Hepatocyte (in vitro differentiated cells): ENCODE results near the gene CRYBG2. TPM values are rescaled to one million over a fixed set of nuclear protein-coding genes. Genes with fewer than 3 reads are reported as not detected.

ENCODE experiments used
- DNase-seq: peaks from one replicate; pipeline ENCODE4 v3.0.0-alpha.2; 2016; ENCODE audit warnings: low spot score
- H2AFZ ChIP-seq: fragments of 200-600 bp; sonication (generic); 2 replicates; pipeline ENCODE4 v1.6.0; 2016; ENCODE audit warnings: antibody characterized with exemption, mild to moderate bottlenecking
- H3K27ac ChIP-seq: fragments of 200-600 bp; sonication (generic); 2 replicates; pipeline ENCODE4 v1.5.1; 2016; ENCODE audit warnings: mild to moderate bottlenecking
- H3K27me3 ChIP-seq: fragments of 200-600 bp; sonication (generic); 2 replicates; pipeline ENCODE4 v1.6.1; 2016
- H3K36me3 ChIP-seq: fragments of 200-600 bp; sonication (generic); replicated peaks from 2 replicates; pipeline ENCODE4 v1.5.1; 2016; ENCODE audit warnings: low read depth; ENCODE audit not compliant: insufficient read depth
- H3K4me1 ChIP-seq: fragments of 200-600 bp; sonication (generic); 2 replicates; pipeline ENCODE4 v1.5.1; 2016; ENCODE audit warnings: mild to moderate bottlenecking, moderate library complexity; ENCODE audit not compliant: insufficient read depth
- H3K4me2 ChIP-seq: fragments of 200-600 bp; sonication (generic); 2 replicates; pipeline ENCODE4 v1.6.0; 2016
- H3K4me3 ChIP-seq: fragments of 200-600 bp; sonication (generic); 2 replicates; pipeline ENCODE4 v1.5.1; 2016; ENCODE audit warnings: mild to moderate bottlenecking
- H3K79me2 ChIP-seq: fragments of 200-600 bp; sonication (generic); 2 replicates; pipeline ENCODE4 v1.6.0; 2017; ENCODE audit warnings: mild to moderate bottlenecking
- H3K9me2 ChIP-seq: fragments of 200-600 bp; sonication (generic); replicated peaks from 2 replicates; pipeline ENCODE4 v1.6.0; 2017; ENCODE audit warnings: mild to moderate bottlenecking; ENCODE audit not compliant: insufficient read depth
- H3K9me3 ChIP-seq: fragments of 200-600 bp; sonication (generic); 2 replicates; pipeline ENCODE4 v1.5.1; 2016; ENCODE audit warnings: low read depth, mild to moderate bottlenecking
- H4K20me1 ChIP-seq: fragments of 200-600 bp; sonication (generic); 2 replicates; pipeline ENCODE4 v1.6.0; 2016; ENCODE audit warnings: mild to moderate bottlenecking; ENCODE audit not compliant: insufficient read depth, poor library complexity, severe bottlenecking
- CTCF ChIP-seq: fragments of 200-600 bp; sonication (generic); IDR thresholded peaks from 2 replicates; pipeline ENCODE4 v1.5.1; 2016; ENCODE audit warnings: antibody characterized with exemption, mild to moderate bottlenecking; ENCODE audit not compliant: poor library complexity
- EZH2 ChIP-seq: fragments of 200-600 bp; sonication (generic); IDR thresholded peaks from 2 replicates; pipeline ENCODE4 v1.6.1; 2016; ENCODE audit warnings: antibody characterized with exemption, mild to moderate bottlenecking, borderline replicate concordance
- EZH2phosphoT487 ChIP-seq: fragments of 200-600 bp; sonication (generic); IDR thresholded peaks from one replicate; pipeline ENCODE4 v1.6.1; 2018; ENCODE audit warnings: antibody characterized with exemption, mild to moderate bottlenecking, low read depth, moderate library complexity; ENCODE audit not compliant: unreplicated experiment, severe bottlenecking
- WGBS: methylation state at CpG from one replicate; pipeline ENCODE4 v1.1.6; 2016; ENCODE audit warnings: low lambda C conversion rate; ENCODE audit errors: missing lambda C conversion rate; 5-methylcytosine and 5-hydroxymethylcytosine counted together
- polyA plus RNA-seq: library from polyadenylated mRNA; unstranded; fragments of >200 nt; fragmentation: Nextera tagmentation; extraction: Ambion mirVana; gene quantifications from 2 replicates; pipeline ENCODE4 v1.2.1, GENCODE V29; 2016
- total RNA-seq: library from RNA; depleted of rRNA; stranded (reverse); fragments of >200 nt; gene quantifications from 2 replicates; pipeline ENCODE4 v1.2.3, GENCODE V29; 2014

The CRYBG2 gene
- total and polyA plus RNA-seq, 2 experiments from 2014 or later, result 15.6 to 20.1 TPM

- H3K36me3 ChIP-seq, result no peaks in the 10 kb centered on the region
- 86% methylated on average over 3 of the region's 3 CpGs for WGBS
- H3K9me2 ChIP-seq, result no peaks in the 10 kb centered on the region
- no peak for DNase-seq
- H3K4me3 ChIP-seq, result no peak overlapping the region
- no peaks in the 10 kb centered on the region for H4K20me1 ChIP-seq
- H3K4me2 ChIP-seq, result no peak overlapping the region
- no peak overlapping the region for H3K27ac ChIP-seq
- H3K27me3 ChIP-seq, result no peaks in the 10 kb centered on the region
- no peaks in the 10 kb centered on the region for H3K4me1 ChIP-seq
- TF ChIP-seq EZH2phosphoT487 (no peak), CTCF (no peak), EZH2 (no peak)
- no peak overlapping the region for H2AFZ ChIP-seq
- no peaks in the 10 kb centered on the region for H3K79me2 ChIP-seq
- no peaks in the 10 kb centered on the region for H3K9me3 ChIP-seq
Observed at GRCh38 chr1:26384076-26384475, 30.1 kb upstream of the CRYBG2 start.

GRCh38 chr1:26378879-26379251 lies 24.9 kb upstream of the CRYBG2 start:
- no peaks in the 10 kb centered on the region for H3K36me3 ChIP-seq
- no peak overlapping the region for H2AFZ ChIP-seq
- H3K4me1 ChIP-seq, result no peaks in the 10 kb centered on the region
- DNase-seq, result no peak
- no peaks in the 10 kb centered on the region for H3K79me2 ChIP-seq
- no peak overlapping the region for H3K4me3 ChIP-seq
- H3K27ac ChIP-seq, result no peak overlapping the region
- TF ChIP-seq EZH2, result no peak
- no peak for TF ChIP-seq EZH2phosphoT487
- no peak for TF ChIP-seq CTCF
- H3K4me2 ChIP-seq, result no peak overlapping the region
- WGBS, result 90% methylated on average over 3 of the region's 3 CpGs
- no peaks in the 10 kb centered on the region for H3K9me2 ChIP-seq
- H4K20me1 ChIP-seq, result no peaks in the 10 kb centered on the region
- H3K9me3 ChIP-seq, result no peaks in the 10 kb centered on the region
- H3K27me3 ChIP-seq, result no peaks in the 10 kb centered on the region

- Histone ChIP-seq H3K27ac (peak overlapping the region; percentile 75), H4K20me1 (no peaks in the 10 kb centered on the region), H3K79me2 (no peaks in the 10 kb centered on the region), H3K9me3 (no peaks in the 10 kb centered on the region), H3K4me1 (no peaks in the 10 kb centered on the region), H2AFZ (no peak overlapping the region), H3K4me3 (no peak overlapping the region), H3K9me2 (no peaks in the 10 kb centered on the region), H3K4me2 (no peak overlapping the region), H3K27me3 (no peaks in the 10 kb centered on the region), H3K36me3 (no peaks in the 10 kb centered on the region)
- 56% methylated on average over 5 of the region's 5 CpGs for WGBS
- TF ChIP-seq CTCF (no peak), EZH2 (no peak), EZH2phosphoT487 (no peak)
- DNase-seq, result peak; percentile 69
Observed at GRCh38 chr1:26378088-26378878, 24.4 kb upstream of the CRYBG2 start.
